Smooth muscle cell of the brain vasculature (primary cell): ENCODE measurements around the gene TMOD1.
A peak's percentile ranks its signal among the peaks of the same experiment; 100 is the strongest.
"Not testable (repeated sequence)": the region's sequence is repeated elsewhere in the genome, so short reads cannot be mapped to it uniquely, and the experiment has no call there.

Experiments used
- DNase-seq: peaks from one replicate; pipeline ENCODE4 v3.0.0-alpha.2; 2012; ENCODE audit warnings: low read depth, low spot score

Gene TMOD1

DNA sequence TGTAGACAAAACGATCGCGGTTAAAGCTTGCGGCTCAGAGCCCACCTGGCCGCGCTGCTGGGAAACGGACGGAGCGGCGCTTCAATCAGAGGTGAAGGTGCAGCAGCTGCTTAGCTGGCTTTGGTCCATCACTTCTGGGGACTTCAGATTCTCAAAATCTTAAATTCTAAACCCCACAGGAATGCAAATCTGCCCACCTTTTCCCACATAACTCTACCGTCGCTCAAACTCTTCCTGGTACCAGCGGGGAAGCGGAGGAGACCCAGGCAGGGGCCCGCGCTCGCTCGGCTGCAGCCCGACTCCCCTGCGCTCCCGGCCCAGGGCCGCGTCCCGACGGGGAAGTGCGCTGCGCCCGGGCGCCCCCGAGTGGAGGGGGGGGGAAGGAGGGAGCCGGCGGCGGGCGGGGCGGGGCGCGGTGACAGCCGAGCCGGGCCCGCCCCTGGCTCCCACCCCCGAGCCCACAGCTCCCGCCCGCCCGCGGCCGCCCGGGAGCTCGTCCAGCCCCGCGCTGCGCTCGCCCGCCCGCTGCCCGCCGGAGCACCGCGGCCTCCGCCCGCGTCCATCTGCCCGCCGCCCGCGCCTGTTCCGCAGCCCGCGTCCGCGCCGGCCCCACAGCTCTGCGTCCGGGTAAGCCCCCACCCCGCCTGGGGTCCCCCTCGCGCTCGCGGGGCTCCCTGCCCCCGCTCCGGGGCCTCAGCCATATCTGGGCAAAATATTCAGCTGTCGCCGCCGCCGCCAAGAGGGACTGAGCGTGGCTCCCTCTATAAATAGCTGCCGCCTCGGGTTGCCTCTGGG is at the start of gene TMOD1:
TSS of gene TMOD1 (plus strand) at position 490 of the 795 bp plus-strand sequence. CDS start 22,523 bp downstream, outside the sequence.
- no peak for DNase-seq

GRCh38 chr9:97453573-97453972 is 47.9 kb upstream of the TMOD1 start:
- DNase-seq = not testable (repeated sequence)

DNA sequence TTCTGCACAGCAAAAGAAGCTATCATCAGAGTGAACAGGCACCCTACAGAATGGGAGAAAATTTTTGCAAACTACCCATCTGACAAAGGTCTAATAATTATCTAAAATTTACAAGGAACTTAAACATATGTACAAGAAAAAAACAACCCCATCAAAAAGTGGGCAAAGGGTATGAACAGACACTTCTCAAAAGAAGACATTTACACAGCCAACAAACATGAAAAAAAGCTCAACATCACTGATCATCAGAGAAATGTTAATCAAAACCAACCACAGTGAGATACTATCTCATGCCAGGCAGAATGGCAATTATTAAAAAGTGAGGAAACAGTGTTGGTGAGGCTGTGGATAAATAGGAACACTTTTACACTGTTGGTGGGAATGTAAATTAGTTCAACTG is 44.6 kb upstream of the TMOD1 start:
- DNase-seq = not testable (repeated sequence)

DNA sequence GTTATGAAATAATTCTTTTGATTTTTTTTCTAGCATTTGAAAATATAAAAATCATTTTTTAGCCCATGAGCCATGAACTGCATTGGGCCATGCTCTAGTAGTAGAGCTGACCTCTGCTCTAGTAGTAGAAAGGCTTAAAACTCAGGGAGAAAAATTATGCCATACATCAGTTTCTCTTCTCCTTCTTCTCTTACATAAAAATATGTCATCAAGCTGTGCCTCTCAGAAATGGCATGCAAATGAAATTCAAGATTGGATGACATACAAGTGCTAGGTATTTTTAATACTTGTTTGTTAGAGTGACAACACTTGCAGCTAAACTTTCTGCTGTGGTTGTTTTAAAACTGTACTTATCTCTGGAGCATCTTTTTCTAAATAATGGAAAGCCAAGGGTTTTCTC is 42.1 kb upstream of the TMOD1 start:
- DNase-seq = no peak

- DNase-seq = no peak
Observed at GRCh38 chr9:97462159-97462558, 39.3 kb upstream of the TMOD1 start.

- DNase-seq = no peak
Observed at GRCh38 chr9:97462914-97463313, 38.6 kb upstream of the TMOD1 start.

GRCh38 chr9:97468658-97469448 is 32.6 kb upstream of the TMOD1 start:
- DNase-seq = peak; percentile 21

GRCh38 chr9:97470076-97470475 is 31.4 kb upstream of the TMOD1 start:
- no peak for DNase-seq

DNA sequence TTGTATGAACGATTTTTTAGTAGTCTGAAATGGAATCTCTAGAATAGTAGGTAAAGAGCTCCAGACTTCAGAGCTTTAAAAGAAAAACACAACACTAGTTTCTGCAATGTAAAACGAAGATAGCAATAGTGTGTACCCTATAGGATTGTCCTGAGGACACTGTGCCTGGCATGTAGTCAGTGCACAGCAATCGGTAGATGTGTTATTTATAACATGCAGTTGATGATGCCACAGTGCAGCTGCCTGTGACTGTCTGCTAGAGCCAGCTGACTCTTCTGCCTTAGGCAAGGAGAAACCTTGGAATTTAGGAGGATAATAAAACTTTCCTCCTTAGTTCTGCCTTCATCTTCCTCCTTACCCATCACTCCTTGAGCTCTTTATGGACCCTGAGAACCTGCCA is 27.7 kb upstream of the TMOD1 start:
- no peak for DNase-seq

GRCh38 chr9:97474372-97474925 is 27.0 kb upstream of the TMOD1 start:
- DNase-seq = no peak

GRCh38 chr9:97475059-97475458 is 26.4 kb upstream of the TMOD1 start:
- DNase-seq = no peak

- no peak for DNase-seq
Observed at GRCh38 chr9:97478301-97478981, 23.0 kb upstream of the TMOD1 start.

DNA sequence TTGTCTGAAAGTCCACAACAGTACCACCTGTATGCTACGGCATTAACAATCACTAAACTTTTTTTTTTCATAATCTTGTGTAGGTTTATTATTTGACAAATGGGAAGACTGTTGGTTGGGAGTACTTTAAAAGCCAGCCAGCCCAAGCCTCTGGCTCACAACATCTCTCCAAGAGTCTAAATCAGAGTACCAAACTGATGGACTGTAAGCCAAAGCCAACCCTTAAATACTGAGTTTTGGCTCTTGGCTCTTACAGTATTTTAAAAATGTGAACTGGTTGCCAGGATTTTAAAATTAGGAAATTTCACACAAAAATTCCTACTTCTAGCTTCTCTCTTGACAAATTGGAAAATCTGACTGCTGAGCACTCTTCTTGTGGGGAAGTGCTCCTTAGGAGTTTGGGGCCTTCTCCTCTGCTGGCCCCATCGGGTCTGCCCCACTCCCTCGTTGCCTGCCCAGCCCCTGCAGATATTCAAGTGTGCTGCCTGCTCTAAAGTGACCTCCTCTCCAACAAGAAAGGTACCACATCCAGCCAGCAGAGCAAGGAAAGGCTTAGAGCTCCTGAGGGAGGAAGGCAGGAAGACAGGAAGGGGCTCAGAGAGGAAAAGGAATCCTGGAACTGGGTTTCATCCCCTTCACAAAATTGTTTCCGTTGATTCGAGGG is 21.8 kb upstream of the TMOD1 start:
- no peak for DNase-seq

DNA sequence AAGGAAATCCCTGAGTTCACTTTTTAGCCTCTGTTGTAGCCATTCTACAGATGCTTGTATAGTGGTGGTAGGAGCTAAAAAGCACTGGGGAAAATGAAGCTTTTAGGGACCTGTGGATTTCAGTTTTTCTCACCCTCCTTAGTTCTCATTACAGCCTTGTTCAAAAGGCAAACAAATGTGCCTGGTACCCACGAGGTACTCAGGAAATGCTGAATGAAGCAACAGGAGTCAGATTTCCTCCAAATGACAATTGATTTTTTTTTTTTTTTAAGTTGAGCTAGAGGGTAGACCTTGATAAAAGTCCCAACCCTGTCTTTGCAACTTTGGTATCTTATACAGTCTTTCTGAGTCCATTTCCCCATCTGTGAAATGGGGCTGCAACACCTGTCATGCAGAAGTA is 21.3 kb upstream of the TMOD1 start:
- no peak for DNase-seq

- no peak for DNase-seq
Observed at GRCh38 chr9:97480749-97481148, 20.7 kb upstream of the TMOD1 start.

DNA sequence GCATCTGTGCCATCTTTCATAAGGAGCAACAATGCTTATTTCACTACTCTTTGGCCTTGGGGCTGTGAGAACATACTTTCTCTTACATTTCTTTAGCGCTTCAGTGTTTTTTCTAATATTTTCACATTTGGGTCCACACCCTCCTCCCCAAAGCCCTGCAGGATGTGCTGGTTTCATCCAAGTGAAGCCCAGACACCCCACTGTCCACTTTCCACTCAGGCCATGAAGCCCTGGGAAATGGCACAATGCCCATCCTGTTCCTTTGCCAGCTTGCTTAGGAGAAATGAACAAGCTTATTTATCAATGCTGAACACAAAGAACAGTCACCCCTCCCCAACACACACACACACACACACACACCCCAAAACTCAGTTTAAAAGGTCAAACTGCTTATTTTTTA is 17.3 kb upstream of the TMOD1 start:
- DNase-seq = no peak

DNA sequence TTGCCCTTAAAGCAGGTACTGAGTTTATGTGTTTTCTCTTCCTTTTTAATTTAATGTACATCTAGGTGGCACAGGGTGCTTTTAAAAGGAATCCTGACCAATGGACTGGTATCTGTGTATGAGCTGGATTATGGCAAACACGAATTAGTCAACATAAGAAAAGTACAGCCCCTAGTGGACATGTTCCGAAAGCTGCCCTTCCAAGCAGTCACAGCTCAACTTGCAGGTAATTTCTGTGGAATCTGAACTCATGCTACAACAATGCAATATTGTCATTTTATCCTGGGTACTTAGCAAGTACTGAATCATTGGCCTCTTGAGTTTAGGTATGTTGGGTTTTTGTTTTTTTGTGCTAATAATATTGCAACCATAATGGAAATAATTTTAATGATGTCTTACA is 14.4 kb upstream of the TMOD1 start:
- no peak for DNase-seq

DNA sequence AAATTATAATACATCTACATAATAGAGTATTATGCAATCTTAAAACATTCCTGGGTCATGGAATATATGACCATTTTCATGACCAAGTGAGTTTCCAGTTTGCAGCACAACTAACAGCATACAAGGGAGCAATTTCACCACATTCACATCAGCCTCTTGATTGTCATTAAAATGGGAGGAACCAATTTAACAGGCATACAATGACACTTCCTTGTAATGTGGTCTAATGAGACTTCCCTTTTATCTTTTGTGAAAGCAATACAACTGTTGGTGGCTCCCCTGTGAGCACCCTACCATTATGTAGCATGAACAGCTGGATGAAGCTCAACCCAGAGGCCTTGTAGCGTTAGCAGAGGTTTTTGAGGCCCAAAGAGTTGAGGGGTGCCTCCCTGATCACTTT is 13.6 kb upstream of the TMOD1 start:
- no peak for DNase-seq

DNA sequence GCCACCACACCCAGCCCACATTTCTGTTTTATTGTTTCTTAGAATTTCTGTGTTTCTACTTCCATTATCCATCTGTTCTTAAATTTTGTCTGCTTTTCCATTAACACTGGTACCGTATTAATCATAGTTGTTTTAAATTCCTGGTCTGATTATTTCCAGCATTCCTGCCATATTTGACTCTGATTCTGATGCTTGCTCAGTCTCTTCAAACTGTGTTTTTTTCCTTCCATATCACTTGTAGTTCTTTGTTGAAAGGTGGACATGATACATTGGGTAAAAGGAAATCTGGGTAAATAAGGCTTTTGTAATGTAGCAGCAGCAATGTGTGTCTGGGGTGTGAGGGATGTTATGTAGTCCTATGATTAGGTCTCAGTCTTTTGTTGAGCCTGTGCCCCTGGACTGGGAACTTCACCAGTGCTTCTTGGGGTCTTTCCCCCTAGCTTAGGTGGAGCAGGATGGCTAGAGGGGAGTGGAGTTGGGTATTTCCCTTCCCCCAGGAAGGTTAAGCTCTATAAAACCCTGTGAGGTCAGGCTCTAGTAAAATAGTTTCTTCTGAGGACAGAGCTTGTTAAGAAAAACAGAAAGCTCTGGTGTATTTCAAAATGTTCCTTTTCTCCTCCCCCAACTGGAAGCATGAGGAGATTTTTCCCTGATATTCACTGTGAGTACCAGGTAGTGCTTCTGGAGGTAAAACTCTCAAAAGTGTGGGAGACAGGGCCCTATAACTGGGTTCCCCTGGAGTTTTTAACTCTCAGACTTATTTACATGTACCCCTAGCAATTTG is 10.1 kb upstream of the TMOD1 start:
- no peak for DNase-seq

GRCh38 chr9:97497558-97498375 is 3.7 kb upstream of the TMOD1 start:
- not testable (repeated sequence) for DNase-seq
